SK-N-SH treated with all-trans-retinoic acid at 6 μM for 48 hours (cell line): ENCODE data around the gene NSG1.

ENCODE experiments used
- ATAC-seq: fragments of 200-7000 bp; cut with Tn5 transposase; 3 replicates; pipeline ENCODE4 v1.9.1; 2020; ENCODE audit warnings: mild to moderate bottlenecking, moderate library complexity
- BACH2 ChIP-seq: fragments of 250-450 bp; sonication (Bioruptor Pico); IDR thresholded peaks from 2 replicates; pipeline ENCODE4 v1.9.0; 2021; ENCODE audit warnings: mild to moderate bottlenecking, borderline replicate concordance
- CSDC2 ChIP-seq: fragments of 250-450 bp; sonication (Bioruptor Pico); IDR thresholded peaks from 2 replicates; pipeline ENCODE4 v1.5.0; 2020; ENCODE audit warnings: mild to moderate bottlenecking, moderate library complexity
- ESRRG ChIP-seq: fragments of 250-450 bp; sonication (Bioruptor Pico); IDR thresholded peaks from 2 replicates; pipeline ENCODE4 v1.6.1; 2021; ENCODE audit warnings: mild to moderate bottlenecking
- GLIS3 ChIP-seq: fragments of 250-450 bp; sonication (Bioruptor Pico); IDR thresholded peaks from 2 replicates; pipeline ENCODE4 v1.5.0; 2020; ENCODE audit warnings: mild to moderate bottlenecking, moderate library complexity
- ISL1 ChIP-seq: fragments of 250-450 bp; sonication (Bioruptor Pico); IDR thresholded peaks from 2 replicates; pipeline ENCODE4 v2.1.2; 2022; ENCODE audit warnings: mild to moderate bottlenecking, moderate library complexity
- OSR1 ChIP-seq: fragments of 250-450 bp; sonication (Bioruptor Pico); IDR thresholded peaks from 2 replicates; pipeline ENCODE4 v1.8.0; 2022; ENCODE audit warnings: moderate library complexity, mild to moderate bottlenecking, inconsistent platforms
- PPARA ChIP-seq: fragments of 250-450 bp; sonication (Bioruptor Pico); IDR thresholded peaks from 2 replicates; pipeline ENCODE4 v1.5.0; 2020; ENCODE audit warnings: mild to moderate bottlenecking, borderline replicate concordance
- RARB ChIP-seq: fragments of 250-450 bp; sonication (Bioruptor Pico); IDR thresholded peaks from 2 replicates; pipeline ENCODE4 v1.8.0; 2021; ENCODE audit warnings: mild to moderate bottlenecking, moderate library complexity
- SNAI2 ChIP-seq: fragments of 250-450 bp; sonication (Bioruptor Pico); IDR thresholded peaks from 2 replicates; pipeline ENCODE4 v1.5.0; 2020; ENCODE audit warnings: mild to moderate bottlenecking, moderate library complexity
- TOX ChIP-seq: fragments of 250-450 bp; sonication (Bioruptor Pico); IDR thresholded peaks from 2 replicates; pipeline ENCODE4 v1.8.0; 2021; ENCODE audit warnings: mild to moderate bottlenecking, moderate library complexity, borderline replicate concordance
- ZC3H10 ChIP-seq: fragments of 250-450 bp; sonication (Bioruptor Pico); IDR thresholded peaks from 2 replicates; pipeline ENCODE4 v1.5.1; 2021; ENCODE audit warnings: mild to moderate bottlenecking, moderate library complexity
- ZFP3 ChIP-seq: fragments of 250-450 bp; sonication (Bioruptor Pico); IDR thresholded peaks from 2 replicates; pipeline ENCODE4 v1.5.0; 2020; ENCODE audit warnings: mild to moderate bottlenecking, moderate library complexity
- ZNF565 ChIP-seq: fragments of 450-650 bp; formaldehyde crosslinking; conservative IDR thresholded peaks from 2 replicates; pipeline ENCODE4 v1.5.0; 2020; ENCODE audit warnings: low read depth, mild to moderate bottlenecking, moderate library complexity
- ZNF70 ChIP-seq: fragments of 450-650 bp; formaldehyde crosslinking; IDR thresholded peaks from 2 replicates; pipeline ENCODE4 v1.5.0; 2020; ENCODE audit warnings: mild to moderate bottlenecking, moderate library complexity
- ZNF8 ChIP-seq: fragments of 450-650 bp; formaldehyde crosslinking; IDR thresholded peaks from 2 replicates; pipeline ENCODE4 v1.5.0; 2020; ENCODE audit warnings: mild to moderate bottlenecking, moderate library complexity
- TF ChIP-seq, protein P1 (sequence below): fragments of 250-450 bp; sonication (Bioruptor Pico); IDR thresholded peaks from 2 replicates; pipeline ENCODE4 v1.5.1; 2021; ENCODE audit warnings: mild to moderate bottlenecking, moderate library complexity
- TF ChIP-seq, protein P2 (sequence below): fragments of 250-450 bp; sonication (Bioruptor Pico); IDR thresholded peaks from 2 replicates; pipeline ENCODE4 v1.8.0; 2021; ENCODE audit warnings: low read depth, mild to moderate bottlenecking, moderate library complexity, borderline replicate concordance
- TF ChIP-seq, protein P3 (sequence below): fragments of 250-450 bp; sonication (Bioruptor Pico); IDR thresholded peaks from 2 replicates; pipeline ENCODE4 v1.5.1; 2020; ENCODE audit warnings: low read depth, mild to moderate bottlenecking, moderate library complexity
- TF ChIP-seq, protein P4 (sequence below): fragments of 250-450 bp; sonication (Bioruptor Pico); IDR thresholded peaks from 2 replicates; pipeline ENCODE4 v1.8.0; 2020; ENCODE audit warnings: mild to moderate bottlenecking, moderate library complexity, borderline replicate concordance
- TF ChIP-seq, protein P5 (sequence below): fragments of 250-450 bp; sonication (Bioruptor Pico); IDR thresholded peaks from 2 replicates; pipeline ENCODE4 v1.5.0; 2020; ENCODE audit warnings: mild to moderate bottlenecking, moderate library complexity

The NSG1 gene

DNA sequence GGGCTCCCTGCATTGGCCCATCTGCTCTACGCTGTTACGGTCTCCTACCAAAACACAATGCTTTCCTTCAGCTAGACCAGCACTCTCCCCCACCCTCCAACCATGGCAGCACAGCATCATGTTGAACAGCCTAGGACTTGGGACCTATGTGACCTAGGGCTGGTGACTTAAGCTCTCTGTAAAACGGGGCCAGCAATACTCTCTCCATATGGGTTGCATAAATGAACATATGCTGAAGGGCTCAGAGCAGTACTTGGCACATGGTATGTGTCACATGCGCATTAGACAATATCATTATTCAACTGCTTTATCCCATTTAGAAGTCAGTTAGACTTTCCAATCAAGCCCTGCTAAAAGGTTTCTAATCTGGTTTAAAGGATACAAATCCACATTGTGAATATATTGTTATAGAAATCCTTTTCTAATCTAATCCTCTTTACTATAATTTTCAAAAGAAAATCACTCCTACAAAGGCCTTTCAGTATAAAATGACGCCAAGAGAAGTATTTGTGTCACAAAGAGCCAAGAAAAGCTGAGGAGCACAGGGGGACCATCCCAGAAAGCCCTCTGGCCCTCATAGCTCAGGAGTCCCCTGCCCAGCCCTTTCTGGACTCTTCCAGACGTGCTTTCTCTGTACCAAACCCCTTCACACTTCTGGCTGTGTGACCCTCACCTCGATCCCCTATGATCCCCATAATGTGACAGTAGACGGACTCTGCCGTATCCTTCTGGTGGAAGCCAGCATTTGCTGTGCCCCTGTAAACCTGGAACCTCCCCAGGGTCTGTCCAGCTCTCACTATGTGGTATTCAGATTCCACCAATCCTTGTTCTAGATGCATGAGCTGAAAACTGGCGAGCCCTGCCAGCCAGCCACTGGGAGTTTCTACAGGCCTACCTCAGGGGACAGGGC, 42.3 kb downstream of the NSG1 start:
- ATAC-seq, result no peak
- TF ChIP-seq ESRRG (CRISPR knock-in tag) (no peak), ZNF8 (no peak), ZC3H10 (CRISPR knock-in tag) (no peak), GLIS3 (CRISPR knock-in tag) (no peak), SNAI2 (CRISPR knock-in tag) (no peak), OSR1 (CRISPR knock-in tag) (no peak), ZFP3 (CRISPR knock-in tag) (no peak), ISL1 (CRISPR knock-in tag) (no peak), ZNF565 (CRISPR knock-in tag) (no peak), CSDC2 (no peak), BACH2 (CRISPR knock-in tag) (no peak)
- TF ChIP-seq, protein P1, sequence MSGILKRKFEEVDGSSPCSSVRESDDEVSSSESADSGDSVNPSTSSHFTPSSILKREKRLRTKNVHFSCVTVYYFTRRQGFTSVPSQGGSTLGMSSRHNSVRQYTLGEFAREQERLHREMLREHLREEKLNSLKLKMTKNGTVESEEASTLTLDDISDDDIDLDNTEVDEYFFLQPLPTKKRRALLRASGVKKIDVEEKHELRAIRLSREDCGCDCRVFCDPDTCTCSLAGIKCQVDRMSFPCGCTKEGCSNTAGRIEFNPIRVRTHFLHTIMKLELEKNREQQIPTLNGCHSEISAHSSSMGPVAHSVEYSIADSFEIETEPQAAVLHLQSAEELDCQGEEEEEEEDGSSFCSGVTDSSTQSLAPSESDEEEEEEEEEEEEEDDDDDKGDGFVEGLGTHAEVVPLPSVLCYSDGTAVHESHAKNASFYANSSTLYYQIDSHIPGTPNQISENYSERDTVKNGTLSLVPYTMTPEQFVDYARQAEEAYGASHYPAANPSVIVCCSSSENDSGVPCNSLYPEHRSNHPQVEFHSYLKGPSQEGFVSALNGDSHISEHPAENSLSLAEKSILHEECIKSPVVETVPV (CRISPR knock-in tag), result no peak
- TF ChIP-seq, protein P2, sequence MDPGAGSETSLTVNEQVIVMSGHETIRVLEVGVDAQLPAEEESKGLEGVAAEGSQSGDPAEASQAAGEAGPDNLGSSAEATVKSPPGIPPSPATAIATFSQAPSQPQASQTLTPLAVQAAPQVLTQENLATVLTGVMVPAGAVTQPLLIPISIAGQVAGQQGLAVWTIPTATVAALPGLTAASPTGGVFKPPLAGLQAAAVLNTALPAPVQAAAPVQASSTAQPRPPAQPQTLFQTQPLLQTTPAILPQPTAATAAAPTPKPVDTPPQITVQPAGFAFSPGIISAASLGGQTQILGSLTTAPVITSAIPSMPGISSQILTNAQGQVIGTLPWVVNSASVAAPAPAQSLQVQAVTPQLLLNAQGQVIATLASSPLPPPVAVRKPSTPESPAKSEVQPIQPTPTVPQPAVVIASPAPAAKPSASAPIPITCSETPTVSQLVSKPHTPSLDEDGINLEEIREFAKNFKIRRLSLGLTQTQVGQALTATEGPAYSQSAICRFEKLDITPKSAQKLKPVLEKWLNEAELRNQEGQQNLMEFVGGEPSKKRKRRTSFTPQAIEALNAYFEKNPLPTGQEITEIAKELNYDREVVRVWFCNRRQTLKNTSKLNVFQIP (CRISPR knock-in tag), result no peak
- TF ChIP-seq, protein P3, sequence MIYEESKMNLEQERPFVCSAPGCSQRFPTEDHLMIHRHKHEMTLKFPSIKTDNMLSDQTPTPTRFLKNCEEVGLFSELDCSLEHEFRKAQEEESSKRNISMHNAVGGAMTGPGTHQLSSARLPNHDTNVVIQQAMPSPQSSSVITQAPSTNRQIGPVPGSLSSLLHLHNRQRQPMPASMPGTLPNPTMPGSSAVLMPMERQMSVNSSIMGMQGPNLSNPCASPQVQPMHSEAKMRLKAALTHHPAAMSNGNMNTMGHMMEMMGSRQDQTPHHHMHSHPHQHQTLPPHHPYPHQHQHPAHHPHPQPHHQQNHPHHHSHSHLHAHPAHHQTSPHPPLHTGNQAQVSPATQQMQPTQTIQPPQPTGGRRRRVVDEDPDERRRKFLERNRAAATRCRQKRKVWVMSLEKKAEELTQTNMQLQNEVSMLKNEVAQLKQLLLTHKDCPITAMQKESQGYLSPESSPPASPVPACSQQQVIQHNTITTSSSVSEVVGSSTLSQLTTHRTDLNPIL (CRISPR knock-in tag), result no peak

DNA sequence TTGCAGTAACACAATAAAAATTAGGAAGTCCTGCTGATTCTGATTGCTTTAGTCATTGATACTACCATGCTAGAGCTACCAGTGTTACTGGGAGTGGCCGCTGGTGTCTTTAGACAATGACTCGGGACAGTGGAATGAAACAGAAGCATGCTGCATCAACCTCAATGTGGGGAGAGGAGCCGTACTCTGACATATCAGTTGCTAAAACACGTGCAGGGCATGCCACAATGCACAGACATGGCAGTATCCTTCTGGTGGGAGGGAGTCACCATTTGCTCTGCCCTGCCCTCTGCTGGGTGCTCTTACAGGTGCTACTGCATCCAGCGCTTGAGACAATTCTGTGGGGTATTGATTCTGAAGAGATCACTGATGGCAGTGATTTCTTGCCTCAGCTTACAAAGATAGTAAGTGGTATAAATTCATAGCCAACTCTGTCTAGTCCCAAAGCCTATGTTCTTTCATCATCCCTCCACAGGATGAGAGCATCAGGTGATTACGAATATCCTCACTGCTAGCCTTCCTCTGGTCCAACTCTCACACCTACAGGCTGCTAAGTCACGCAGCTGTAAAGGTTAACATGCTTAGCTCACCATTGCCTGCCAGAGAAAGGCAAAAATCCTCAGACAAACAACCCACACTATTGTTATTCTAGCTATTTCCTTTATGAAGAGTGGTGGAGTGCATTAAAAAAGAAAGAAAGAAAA, 43.7 kb downstream of the NSG1 start:
- ATAC-seq, result peak; percentile 97
- TF ChIP-seq ZNF70 (CRISPR knock-in tag), result no peak
- no peak for TF ChIP-seq PPARA
- no peak for TF ChIP-seq ZNF8
- no peak for TF ChIP-seq ZNF565 (CRISPR knock-in tag)
- TF ChIP-seq, protein P2 (CRISPR knock-in tag), result no peak
- TF ChIP-seq, protein P1 (CRISPR knock-in tag), result no peak
- TF ChIP-seq, protein P4, sequence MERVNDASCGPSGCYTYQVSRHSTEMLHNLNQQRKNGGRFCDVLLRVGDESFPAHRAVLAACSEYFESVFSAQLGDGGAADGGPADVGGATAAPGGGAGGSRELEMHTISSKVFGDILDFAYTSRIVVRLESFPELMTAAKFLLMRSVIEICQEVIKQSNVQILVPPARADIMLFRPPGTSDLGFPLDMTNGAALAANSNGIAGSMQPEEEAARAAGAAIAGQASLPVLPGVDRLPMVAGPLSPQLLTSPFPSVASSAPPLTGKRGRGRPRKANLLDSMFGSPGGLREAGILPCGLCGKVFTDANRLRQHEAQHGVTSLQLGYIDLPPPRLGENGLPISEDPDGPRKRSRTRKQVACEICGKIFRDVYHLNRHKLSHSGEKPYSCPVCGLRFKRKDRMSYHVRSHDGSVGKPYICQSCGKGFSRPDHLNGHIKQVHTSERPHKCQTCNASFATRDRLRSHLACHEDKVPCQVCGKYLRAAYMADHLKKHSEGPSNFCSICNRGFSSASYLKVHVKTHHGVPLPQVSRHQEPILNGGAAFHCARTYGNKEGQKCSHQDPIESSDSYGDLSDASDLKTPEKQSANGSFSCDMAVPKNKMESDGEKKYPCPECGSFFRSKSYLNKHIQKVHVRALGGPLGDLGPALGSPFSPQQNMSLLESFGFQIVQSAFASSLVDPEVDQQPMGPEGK, result no peak
- no peak for TF ChIP-seq TOX
- TF ChIP-seq, protein P3 (CRISPR knock-in tag), result no peak
- TF ChIP-seq, protein P5, sequence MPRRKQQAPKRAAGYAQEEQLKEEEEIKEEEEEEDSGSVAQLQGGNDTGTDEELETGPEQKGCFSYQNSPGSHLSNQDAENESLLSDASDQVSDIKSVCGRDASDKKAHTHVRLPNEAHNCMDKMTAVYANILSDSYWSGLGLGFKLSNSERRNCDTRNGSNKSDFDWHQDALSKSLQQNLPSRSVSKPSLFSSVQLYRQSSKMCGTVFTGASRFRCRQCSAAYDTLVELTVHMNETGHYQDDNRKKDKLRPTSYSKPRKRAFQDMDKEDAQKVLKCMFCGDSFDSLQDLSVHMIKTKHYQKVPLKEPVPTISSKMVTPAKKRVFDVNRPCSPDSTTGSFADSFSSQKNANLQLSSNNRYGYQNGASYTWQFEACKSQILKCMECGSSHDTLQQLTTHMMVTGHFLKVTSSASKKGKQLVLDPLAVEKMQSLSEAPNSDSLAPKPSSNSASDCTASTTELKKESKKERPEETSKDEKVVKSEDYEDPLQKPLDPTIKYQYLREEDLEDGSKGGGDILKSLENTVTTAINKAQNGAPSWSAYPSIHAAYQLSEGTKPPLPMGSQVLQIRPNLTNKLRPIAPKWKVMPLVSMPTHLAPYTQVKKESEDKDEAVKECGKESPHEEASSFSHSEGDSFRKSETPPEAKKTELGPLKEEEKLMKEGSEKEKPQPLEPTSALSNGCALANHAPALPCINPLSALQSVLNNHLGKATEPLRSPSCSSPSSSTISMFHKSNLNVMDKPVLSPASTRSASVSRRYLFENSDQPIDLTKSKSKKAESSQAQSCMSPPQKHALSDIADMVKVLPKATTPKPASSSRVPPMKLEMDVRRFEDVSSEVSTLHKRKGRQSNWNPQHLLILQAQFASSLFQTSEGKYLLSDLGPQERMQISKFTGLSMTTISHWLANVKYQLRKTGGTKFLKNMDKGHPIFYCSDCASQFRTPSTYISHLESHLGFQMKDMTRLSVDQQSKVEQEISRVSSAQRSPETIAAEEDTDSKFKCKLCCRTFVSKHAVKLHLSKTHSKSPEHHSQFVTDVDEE, result no peak
- no peak for TF ChIP-seq RARB (CRISPR knock-in tag)
- no peak for TF ChIP-seq ESRRG (CRISPR knock-in tag)
- no peak for TF ChIP-seq ISL1 (CRISPR knock-in tag)
- no peak for TF ChIP-seq ZC3H10 (CRISPR knock-in tag)
- no peak for TF ChIP-seq BACH2 (CRISPR knock-in tag)
- TF ChIP-seq OSR1 (CRISPR knock-in tag), result no peak
- no peak for TF ChIP-seq CSDC2
